H9 (cell line): ENCODE measurements around the gene ALKBH5. TPM values are rescaled to one million over a fixed set of nuclear protein-coding genes. Genes with fewer than 3 reads are reported as not detected.
A peak's percentile ranks its signal among the peaks of the same experiment; 100 is the strongest.

Source experiments
- DNase-seq: peaks from one replicate; pipeline ENCODE4 v3.0.0-alpha.2; 2017
- H2AFZ ChIP-seq: one replicate; pipeline ENCODE4 v1.6.1; 2013; ENCODE audit warnings: mild to moderate bottlenecking, low read length, control low read depth, moderate library complexity
- H2AK5ac ChIP-seq: 2 replicates; pipeline ENCODE4 v1.6.1; 2013; ENCODE audit warnings: low read length, control low read depth, mixed read lengths; ENCODE audit not compliant: insufficient read length
- H2BK120ac ChIP-seq: one replicate; pipeline ENCODE4 v1.6.1; 2013; ENCODE audit warnings: low read depth, mild to moderate bottlenecking, low read length, control low read depth, inconsistent platforms; ENCODE audit not compliant: poor library complexity, severe bottlenecking
- H2BK12ac ChIP-seq: 2 replicates; pipeline ENCODE4 v1.6.1; 2013; ENCODE audit warnings: low read length, control low read depth, mixed read lengths, low read depth; ENCODE audit not compliant: insufficient read length
- H2BK15ac ChIP-seq: 2 replicates; pipeline ENCODE4 v1.6.1; 2013; ENCODE audit warnings: low read depth, low read length, control low read depth
- H2BK20ac ChIP-seq: one replicate; pipeline ENCODE4 v1.6.1; 2013; ENCODE audit warnings: low read depth, mild to moderate bottlenecking, low read length, control low read depth, inconsistent platforms; ENCODE audit not compliant: poor library complexity, severe bottlenecking
- H2BK5ac ChIP-seq: 2 replicates; pipeline ENCODE4 v1.6.1; 2013; ENCODE audit warnings: low read length, control low read depth, mixed read lengths; ENCODE audit not compliant: insufficient read length
- H3K14ac ChIP-seq: 2 replicates; pipeline ENCODE4 v1.6.1; 2013; ENCODE audit warnings: low read length, control low read depth; ENCODE audit not compliant: insufficient read depth
- H3K18ac ChIP-seq: 2 replicates; pipeline ENCODE4 v1.6.1; 2013; ENCODE audit warnings: low read depth, mild to moderate bottlenecking, mixed read lengths, low read length, control low read depth; ENCODE audit not compliant: insufficient read length
- H3K23ac ChIP-seq: 2 replicates; pipeline ENCODE4 v1.6.1; 2013; ENCODE audit warnings: low read length, control low read depth, mixed read lengths, low read depth; ENCODE audit not compliant: insufficient read length
- H3K23me2 ChIP-seq: 2 replicates; pipeline ENCODE4 v1.6.1; 2013; ENCODE audit warnings: low read depth, mild to moderate bottlenecking, mixed read lengths, low read length, control low read depth; ENCODE audit not compliant: insufficient read length, poor library complexity, severe bottlenecking
- H3K27ac ChIP-seq: 2 replicates; pipeline ENCODE4 v1.5.1; 2013; ENCODE audit warnings: low read length, control low read depth, mixed read lengths, low read depth; ENCODE audit not compliant: insufficient read length
- H3K27me3 ChIP-seq: 2 replicates; pipeline ENCODE4 v1.6.1; 2013; ENCODE audit warnings: low read length, control low read depth, inconsistent platforms; ENCODE audit not compliant: insufficient read depth
- H3K4ac ChIP-seq: 2 replicates; pipeline ENCODE4 v1.6.1; 2013; ENCODE audit warnings: low read depth, mild to moderate bottlenecking, control low read depth, inconsistent platforms, low read length, moderate library complexity
- H3K4me1 ChIP-seq: 2 replicates; pipeline ENCODE4 v1.6.1; 2013; ENCODE audit warnings: low read length, control low read depth, inconsistent platforms; ENCODE audit not compliant: insufficient read depth
- H3K4me2 ChIP-seq: 2 replicates; pipeline ENCODE4 v1.6.1; 2013; ENCODE audit warnings: low read length, control low read depth, mixed read lengths; ENCODE audit not compliant: insufficient read length, insufficient read depth
- H3K56ac ChIP-seq: 2 replicates; pipeline ENCODE4 v1.6.1; 2013; ENCODE audit warnings: low read depth, mild to moderate bottlenecking, mixed read lengths, low read length, control low read depth; ENCODE audit not compliant: insufficient read length
- H3K79me1 ChIP-seq: 2 replicates; pipeline ENCODE4 v1.6.1; 2013; ENCODE audit warnings: low read depth, mild to moderate bottlenecking, moderate library complexity, low read length, control low read depth, inconsistent platforms; ENCODE audit not compliant: insufficient read depth, poor library complexity, severe bottlenecking
- H3K79me2 ChIP-seq: 2 replicates; pipeline ENCODE4 v1.6.1; 2013; ENCODE audit warnings: low read length, control low read depth, inconsistent platforms; ENCODE audit not compliant: insufficient read depth
- H3K9ac ChIP-seq: 2 replicates; pipeline ENCODE4 v1.6.1; 2013; ENCODE audit warnings: low read length, control low read depth, mixed read lengths; ENCODE audit not compliant: insufficient read length; ENCODE audit errors: extremely low read depth
- H3K9me3 ChIP-seq: one replicate; pipeline ENCODE4 v1.6.1; 2013; ENCODE audit warnings: low read depth, low read length, inconsistent platforms; ENCODE audit not compliant: control insufficient read depth
- H3T11ph ChIP-seq: one replicate; pipeline ENCODE4 v1.6.1; 2013; ENCODE audit warnings: mild to moderate bottlenecking, low read length, control low read depth, inconsistent platforms
- H4K20me1 ChIP-seq: one replicate; pipeline ENCODE4 v1.6.1; 2013; ENCODE audit not compliant: control insufficient read depth, insufficient read length, insufficient read depth
- H4K5ac ChIP-seq: 2 replicates; pipeline ENCODE4 v1.6.1; 2013; ENCODE audit warnings: low read depth, mild to moderate bottlenecking, mixed read lengths, low read length, control low read depth; ENCODE audit not compliant: insufficient read length
- H4K8ac ChIP-seq: replicated peaks from 2 replicates; pipeline ENCODE4 v1.6.1; 2013; ENCODE audit warnings: low read length, control low read depth, mixed read lengths, low read depth; ENCODE audit not compliant: insufficient read length
- H4K91ac ChIP-seq: 2 replicates; pipeline ENCODE4 v1.6.1; 2013; ENCODE audit warnings: low read depth, mild to moderate bottlenecking, moderate library complexity, mixed read lengths, low read length, control low read depth; ENCODE audit not compliant: insufficient read length
- H3K27ac Mint-ChIP-seq, 3 experiments: 2 replicates in 2 of 3; 3 replicates in 1 of 3; pipeline ENCODE4 v1.8.0; 2020 to 2021; ENCODE audit warnings: mixed read lengths in 3 of 3, mild to moderate bottlenecking in 1 of 3, moderate library complexity in 1 of 3
- H3K27me3 Mint-ChIP-seq: 2 replicates; pipeline ENCODE4 v1.8.0; 2021; ENCODE audit warnings: low read depth, mild to moderate bottlenecking, moderate library complexity, mixed read lengths
- H3K36me3 Mint-ChIP-seq, 3 experiments: 2 replicates in 2 of 3; 3 replicates in 1 of 3; pipeline ENCODE4 v1.8.0; 2020 to 2021; ENCODE audit warnings: low read depth in 3 of 3, mixed read lengths in 3 of 3; ENCODE audit not compliant: insufficient read depth in 1 of 3
- H3K4me1 Mint-ChIP-seq, 2 experiments: 2 replicates each; pipeline ENCODE4 v1.8.0; 2020; ENCODE audit warnings: mixed read lengths in 2 of 2
- H3K4me3 Mint-ChIP-seq, 2 experiments: 2 replicates in 1 of 2; 3 replicates in 1 of 2; pipeline ENCODE4 v1.8.0; 2020 to 2021; ENCODE audit warnings: mild to moderate bottlenecking in 2 of 2, mixed read lengths in 2 of 2, moderate library complexity in 1 of 2
- H3K9me3 Mint-ChIP-seq, 2 experiments: 2 replicates in 1 of 2; 3 replicates in 1 of 2; pipeline ENCODE4 v1.8.0; 2020; ENCODE audit warnings: mild to moderate bottlenecking in 2 of 2, mixed read lengths in 2 of 2, moderate library complexity in 1 of 2
- WGBS: extraction: QIAGEN DNeasy Blood & Tissue Kit; methylation state at CpG from one replicate; pipeline ENCODE4 v1.1.7; 2013; ENCODE audit warnings: missing lambda C conversion rate, low lambda C conversion rate, mixed read lengths; ENCODE audit not compliant: insufficient read length; ENCODE audit errors: extremely low coverage; 5-methylcytosine and 5-hydroxymethylcytosine counted together
- total RNA-seq: library from RNA; stranded (reverse); gene quantifications from 2 replicates; pipeline ENCODE4 v1.2.1, GENCODE V29; 2021
- TF ChIP-seq, protein P1 (sequence below): fragments of 200-600 bp; sonication (generic); conservative IDR thresholded peaks from 3 replicates; pipeline ENCODE4 v1.8.0; 2021; ENCODE audit warnings: antibody characterized with exemption, mild to moderate bottlenecking

Gene ALKBH5
- total RNA-seq, 1 experiment from 2014 or later: 89.8 TPM

DNA sequence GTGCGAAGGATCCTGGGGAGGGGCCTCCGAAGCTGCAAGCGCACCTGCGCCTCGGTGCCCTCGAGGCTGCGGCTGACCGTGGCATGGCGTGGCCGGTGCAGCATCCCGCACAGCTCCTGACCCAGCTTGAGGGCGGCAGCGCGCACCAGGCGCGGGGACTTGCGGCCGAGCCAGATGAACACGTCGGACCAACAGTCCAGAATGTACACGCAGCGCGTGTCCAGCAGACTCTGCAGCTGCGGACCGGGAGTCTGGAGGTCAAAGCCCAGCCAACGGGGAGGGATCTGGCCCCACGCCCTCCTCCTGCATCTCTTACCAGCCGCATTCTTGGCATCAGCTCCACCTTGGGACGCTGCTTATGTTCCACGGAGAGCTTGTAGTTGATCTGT, 64.0 kb downstream of the ALKBH5 start:
- Histone ChIP-seq H2AFZ (no peak overlapping the region), H3K79me2 (no peaks in the 10 kb centered on the region), H3K4me2 (no peak overlapping the region), H3K27me3 (no peaks in the 10 kb centered on the region), H3K4me1 (peaks cover 3% of the 10 kb centered on the region; the same call in 1 of the 2 replicates), H3T11ph (no peak overlapping the region), H4K5ac (no peak overlapping the region), H2AK5ac (no peak overlapping the region), H2BK120ac (no peak overlapping the region), H3K23ac (no peak overlapping the region), H3K14ac (no peak overlapping the region), H4K20me1 (peaks cover 3% of the 10 kb centered on the region), H2BK12ac (no peak overlapping the region), H3K4ac (no peak overlapping the region), H4K8ac (no peak overlapping the region), H3K56ac (no peak overlapping the region), H2BK20ac (no peak overlapping the region), H4K91ac (no peak overlapping the region), H3K18ac (no peak overlapping the region), H2BK5ac (no peak overlapping the region), H3K9me3 (no peaks in the 10 kb centered on the region), H3K79me1 (no peaks in the 10 kb centered on the region), H3K27ac (no peak overlapping the region), H3K23me2 (no peaks in the 10 kb centered on the region), H3K9ac (no peak overlapping the region), H2BK15ac (no peak overlapping the region)
- H3K4me3 Mint-ChIP-seq: peak overlapping the region in 1 of 2 experiments; percentile 65; a peak in 1 of 5 replicates
- H3K4me1 Mint-ChIP-seq: peaks cover 15 to 25% of the 10 kb centered on the region in 2 experiments
- DNase-seq: no peak
- H3K27ac Mint-ChIP-seq: peak overlapping the region; percentile 24 to 100 (median 100); a peak in 3 of 7 replicates
- H3K27me3 Mint-ChIP-seq: no peaks in the 10 kb centered on the region; the same call in 1 of the 2 replicates
- TF ChIP-seq, protein P1, sequence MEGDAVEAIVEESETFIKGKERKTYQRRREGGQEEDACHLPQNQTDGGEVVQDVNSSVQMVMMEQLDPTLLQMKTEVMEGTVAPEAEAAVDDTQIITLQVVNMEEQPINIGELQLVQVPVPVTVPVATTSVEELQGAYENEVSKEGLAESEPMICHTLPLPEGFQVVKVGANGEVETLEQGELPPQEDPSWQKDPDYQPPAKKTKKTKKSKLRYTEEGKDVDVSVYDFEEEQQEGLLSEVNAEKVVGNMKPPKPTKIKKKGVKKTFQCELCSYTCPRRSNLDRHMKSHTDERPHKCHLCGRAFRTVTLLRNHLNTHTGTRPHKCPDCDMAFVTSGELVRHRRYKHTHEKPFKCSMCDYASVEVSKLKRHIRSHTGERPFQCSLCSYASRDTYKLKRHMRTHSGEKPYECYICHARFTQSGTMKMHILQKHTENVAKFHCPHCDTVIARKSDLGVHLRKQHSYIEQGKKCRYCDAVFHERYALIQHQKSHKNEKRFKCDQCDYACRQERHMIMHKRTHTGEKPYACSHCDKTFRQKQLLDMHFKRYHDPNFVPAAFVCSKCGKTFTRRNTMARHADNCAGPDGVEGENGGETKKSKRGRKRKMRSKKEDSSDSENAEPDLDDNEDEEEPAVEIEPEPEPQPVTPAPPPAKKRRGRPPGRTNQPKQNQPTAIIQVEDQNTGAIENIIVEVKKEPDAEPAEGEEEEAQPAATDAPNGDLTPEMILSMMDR: no peak
- H3K9me3 Mint-ChIP-seq: no peaks in the 10 kb centered on the region; a peak in 1 of 5 replicates
- WGBS: no CpG with 5 or more reads among the region's 30 CpGs
- peaks cover 24 to 86% (median 78%) of the 10 kb centered on the region in 3 experiments; a peak in 6 of 7 replicates for H3K36me3 Mint-ChIP-seq
